Activated gamma-delta T cell (primary cell): ENCODE results near the gene GMNC.

Experiments
- DNase-seq: peaks from one replicate; lab custom pipeline; 2025; lab: John Stamatoyannopoulos, UW

The GMNC gene

DNA sequence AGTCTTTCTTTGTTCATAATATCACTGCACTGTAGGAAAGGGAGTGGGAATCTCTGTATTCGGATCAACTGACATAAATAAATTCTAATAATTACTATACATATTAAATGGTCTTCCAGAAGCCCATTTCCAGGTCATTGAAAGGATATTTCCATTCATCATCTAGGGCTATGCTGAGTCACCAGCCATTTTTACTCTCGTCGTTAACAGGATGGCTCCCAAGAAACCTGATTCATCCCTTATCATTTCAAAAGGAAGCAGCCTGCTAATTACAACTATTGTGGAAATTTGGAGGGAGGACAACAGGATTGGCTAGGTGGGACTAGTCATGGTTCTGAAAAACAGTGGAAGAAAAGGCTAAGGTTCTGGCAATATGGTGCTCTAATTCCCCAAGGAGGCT, 13.6 kb downstream of the GMNC start:
- no peak for DNase-seq

DNA sequence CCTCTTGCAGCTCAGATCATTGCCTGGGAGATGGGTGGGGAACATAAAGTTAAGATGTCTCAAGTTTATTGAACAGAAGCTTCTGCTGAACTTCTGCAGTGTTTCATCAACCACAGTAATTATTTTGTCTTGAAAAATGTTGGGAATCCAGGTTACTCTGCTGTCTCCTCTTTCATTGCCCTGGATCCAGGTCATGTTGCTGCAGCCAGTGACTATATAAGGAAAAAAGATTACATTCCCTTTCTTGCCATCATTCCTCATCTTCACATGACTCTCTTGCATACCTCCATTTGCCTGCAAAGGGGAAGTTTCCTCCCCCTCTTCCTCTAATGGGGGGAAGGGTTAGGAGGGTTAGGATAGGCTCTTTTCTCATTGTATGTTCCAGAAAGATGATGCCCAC, 15.1 kb downstream of the GMNC start:
- DNase-seq, result no peak

DNA sequence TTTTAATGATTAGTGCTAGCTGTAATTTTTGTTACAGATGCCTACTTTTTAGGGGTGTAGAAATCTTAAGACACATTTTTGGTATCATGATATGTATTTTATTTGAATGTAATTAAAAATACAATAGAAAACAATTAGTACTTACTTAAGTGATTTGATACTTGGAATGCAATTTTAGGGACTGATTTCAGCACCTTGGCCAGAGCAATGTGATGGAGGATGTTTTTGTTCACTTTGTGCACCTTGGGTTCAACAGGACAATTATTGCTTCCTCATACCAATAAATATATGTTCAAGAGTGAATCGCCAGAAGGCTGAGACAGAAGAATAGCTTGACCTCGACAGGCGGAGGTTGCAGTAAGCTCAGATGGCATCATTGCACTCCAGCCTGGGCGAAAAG, 22.3 kb downstream of the GMNC start:
- no peak for DNase-seq

DNA sequence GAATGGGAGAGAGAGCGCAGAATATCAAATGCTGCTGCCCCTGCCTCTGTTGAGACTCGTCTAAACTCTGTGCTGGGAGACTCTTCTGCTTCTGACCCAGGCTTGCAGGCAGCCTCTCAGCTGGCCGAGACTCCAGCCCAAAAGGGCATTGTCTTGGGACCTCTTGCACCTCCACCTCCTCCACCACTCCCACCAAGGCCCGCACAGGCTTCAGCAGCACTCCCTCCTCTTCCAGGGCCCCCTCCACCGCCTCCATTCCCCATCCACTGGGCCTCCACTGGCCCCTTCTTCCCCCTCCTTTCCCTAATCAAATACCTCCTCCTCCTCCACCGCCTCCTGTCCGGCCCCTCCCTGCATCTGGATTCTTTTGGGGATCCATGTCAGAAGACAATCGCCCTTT, 31.3 kb downstream of the GMNC start:
- DNase-seq, result no peak

DNA sequence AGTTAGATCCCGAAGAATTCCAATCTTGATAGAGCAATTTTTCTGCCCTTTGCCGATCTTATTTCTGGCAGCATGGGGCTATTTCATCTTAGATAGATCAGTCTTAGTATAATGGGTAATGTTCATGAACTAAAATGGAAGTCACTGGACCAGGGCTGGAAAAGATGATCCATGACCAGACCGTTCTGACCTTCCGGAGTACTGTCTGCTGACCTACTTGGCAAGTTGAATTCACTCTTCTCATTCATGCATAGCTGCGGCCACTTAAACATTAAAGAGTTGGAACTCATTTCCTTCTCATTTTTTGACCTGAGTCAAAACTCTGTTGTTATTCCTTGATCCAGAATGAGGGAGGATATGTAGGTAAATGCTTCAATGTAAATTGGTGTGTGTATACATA, 32.5 kb downstream of the GMNC start:
- DNase-seq, result no peak

DNA sequence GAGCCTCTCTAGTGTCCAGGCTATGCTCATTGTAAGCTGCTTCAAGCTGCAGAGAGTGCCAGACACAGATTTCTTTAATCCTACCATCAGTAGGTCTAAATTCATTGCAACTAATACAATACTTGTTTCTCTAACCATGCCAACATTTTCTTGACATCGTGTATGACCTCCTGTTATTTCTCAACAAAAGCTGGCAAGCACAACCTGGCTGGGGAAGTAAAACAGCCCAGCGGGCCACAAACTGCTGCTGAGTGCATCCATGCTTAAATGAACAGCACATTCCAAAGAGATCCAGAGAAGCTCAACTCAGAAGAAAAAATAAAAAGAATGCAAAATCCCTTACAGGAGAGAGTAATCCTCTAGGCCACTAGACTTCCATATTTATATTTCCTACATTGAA, 36.5 kb downstream of the GMNC start:
- no peak for DNase-seq

DNA sequence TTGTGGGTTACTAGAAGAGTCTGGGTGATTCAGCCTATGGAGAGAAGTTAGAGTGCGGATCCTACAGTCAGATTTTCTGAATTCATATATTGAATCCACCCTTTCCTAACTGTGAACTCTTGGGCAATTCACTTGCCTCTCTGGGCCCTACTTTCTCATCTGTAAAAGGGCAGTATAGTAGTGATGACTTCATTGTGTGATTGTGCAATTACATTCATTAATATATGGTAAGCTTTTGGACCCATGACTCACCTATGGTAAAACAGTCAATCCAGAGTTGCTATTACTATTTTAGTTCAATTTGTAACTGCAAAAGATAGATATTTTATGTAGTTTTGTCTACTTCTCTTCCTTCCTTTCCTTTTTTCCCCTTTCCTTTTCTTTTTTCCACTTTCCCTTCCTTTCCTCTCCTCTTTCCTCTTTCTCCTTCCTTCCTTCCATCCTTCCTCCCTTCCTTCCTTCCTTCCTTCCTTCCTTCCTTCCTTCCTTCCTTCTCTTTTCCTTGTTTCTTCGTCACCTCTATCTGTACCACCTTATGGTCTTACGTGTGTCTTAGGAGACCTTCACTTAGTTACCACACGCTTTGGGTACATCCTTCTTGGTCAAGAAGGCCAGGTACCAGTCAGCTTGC, 37.0 kb downstream of the GMNC start:
- no peak for DNase-seq

DNA sequence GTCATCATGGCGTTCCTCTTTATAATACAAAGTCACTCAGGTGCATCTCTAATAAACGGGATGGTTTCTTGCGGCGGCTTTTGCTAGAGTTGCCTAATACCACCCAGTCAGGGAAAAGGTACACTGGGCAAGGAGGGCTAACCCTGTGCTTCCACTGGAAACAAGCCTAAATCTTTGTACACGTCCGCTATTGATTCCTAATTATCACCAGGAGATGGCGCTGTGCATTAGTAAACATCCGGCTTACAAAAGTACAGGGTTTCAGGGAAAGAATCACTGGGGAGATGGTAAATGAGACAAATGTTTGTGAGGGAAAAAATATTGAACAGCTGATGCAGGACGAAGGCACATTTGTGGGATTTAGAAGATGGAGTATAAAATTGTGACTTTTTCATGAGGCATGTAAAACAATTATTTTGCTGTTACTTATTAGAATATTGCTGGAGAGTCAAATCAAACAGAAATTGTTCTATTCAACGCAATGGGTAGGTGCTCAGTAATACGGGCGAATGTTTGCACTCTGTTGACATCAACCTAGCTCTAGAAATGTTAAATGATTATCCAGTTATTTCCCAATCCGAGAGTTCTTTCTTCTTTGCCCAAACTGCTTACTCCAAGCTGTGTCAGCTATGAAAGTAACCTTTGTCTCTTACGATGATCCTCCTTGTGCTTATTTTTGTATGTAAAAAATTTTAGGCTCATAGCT, 50.6 kb downstream of the GMNC start:
- DNase-seq, result no peak

DNA sequence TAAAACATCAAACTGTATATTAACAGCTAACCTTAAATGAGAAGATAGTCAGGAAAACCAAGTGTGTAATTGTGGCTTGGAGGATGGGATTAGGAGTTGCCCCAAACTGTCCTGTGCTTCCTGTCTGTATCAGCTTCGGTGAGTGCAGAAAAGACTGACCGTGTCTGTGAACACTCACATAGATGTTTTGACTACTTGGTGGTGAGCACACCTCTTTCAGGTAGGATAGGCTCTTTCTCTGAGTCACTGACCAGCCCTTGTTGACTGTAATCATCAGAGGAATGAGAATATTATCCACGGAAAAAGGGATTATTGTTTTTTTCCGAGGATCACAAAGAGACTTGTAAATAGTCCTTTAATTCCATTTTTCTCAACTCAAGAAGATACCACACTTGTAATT, 51.5 kb downstream of the GMNC start:
- no peak for DNase-seq

DNA sequence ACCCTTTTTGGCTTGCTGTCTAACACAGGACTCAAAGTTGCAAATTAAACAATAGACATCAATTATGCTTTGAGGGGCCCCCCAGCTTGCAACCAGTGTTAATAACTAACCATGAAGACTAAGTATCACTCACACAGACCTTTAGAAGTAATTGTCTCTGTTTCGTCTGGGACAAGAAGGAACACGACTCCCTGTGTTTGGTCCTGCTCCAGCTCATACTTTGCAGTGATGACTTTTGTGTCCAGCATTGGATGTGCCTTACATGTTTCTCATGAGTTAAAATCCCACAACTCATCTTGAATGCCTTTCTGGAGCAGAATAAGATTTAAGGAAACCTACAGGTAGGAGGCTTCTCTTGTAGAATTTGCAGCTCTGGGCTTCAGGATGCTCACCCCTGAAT, 53.1 kb downstream of the GMNC start:
- DNase-seq, result no peak

DNA sequence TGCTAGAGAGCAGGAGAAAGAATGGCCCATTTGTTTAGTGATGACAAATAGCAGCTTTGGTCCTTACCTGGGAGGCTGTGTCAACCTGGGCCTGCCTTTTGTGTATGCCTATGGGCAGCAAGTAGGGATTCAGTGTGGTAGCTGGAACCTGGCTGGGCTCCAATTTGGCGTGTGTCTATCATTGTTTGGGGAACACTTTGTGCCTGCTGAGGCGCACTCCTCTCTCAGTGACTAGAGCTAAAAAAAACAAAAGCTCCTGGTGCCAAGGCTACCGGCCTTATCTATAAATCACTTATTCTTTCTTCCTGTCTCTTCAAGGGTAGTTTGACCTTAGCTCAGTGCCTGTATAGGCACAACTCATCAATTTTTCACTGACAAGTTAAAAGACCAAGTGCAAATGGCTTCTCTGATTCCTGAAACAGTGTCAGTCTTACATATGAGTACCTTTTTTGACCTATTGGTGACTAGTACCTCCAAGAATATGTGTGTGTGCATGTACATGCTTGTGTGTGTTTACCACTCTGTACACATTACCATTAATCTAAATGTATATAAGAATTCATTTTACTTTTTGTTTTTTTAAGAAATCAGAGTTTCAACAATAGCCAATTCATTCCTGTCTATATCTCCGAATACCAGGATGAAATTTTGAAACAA, 54.6 kb downstream of the GMNC start:
- DNase-seq, result no peak
